Keratinocyte (primary cell): ENCODE results near the gene CACNA1C. TPM values are rescaled to one million over a fixed set of nuclear protein-coding genes. Genes with fewer than 3 reads are reported as not detected.

Experiments used
- DNase-seq: peaks from one replicate; pipeline ENCODE4 v3.0.0-alpha.2; 2011; ENCODE audit warnings: low read depth, missing footprints, low spot score
- FAIRE-seq: peaks from 2 replicates; lab custom pipeline; 2011; peaks lifted over from hg19 to GRCh38; lab: Jason Lieb, UNC
- H2AFZ ChIP-seq: 2 replicates; pipeline ENCODE4 v1.6.0; 2012; ENCODE audit warnings: low read length, control low read depth, inconsistent platforms; ENCODE audit not compliant: control insufficient read depth
- H3K27ac ChIP-seq: 2 replicates; pipeline ENCODE4 v1.5.1; 2011; ENCODE audit warnings: low read length; ENCODE audit not compliant: control insufficient read depth, insufficient read depth
- H3K27me3 ChIP-seq: 3 replicates; pipeline ENCODE4 v1.6.0; 2011; ENCODE audit warnings: low read length; ENCODE audit not compliant: control insufficient read depth, insufficient read depth; ENCODE audit errors: extremely low read depth
- H3K36me3 ChIP-seq, 2 experiments: 2 replicates in 1 of 2; 3 replicates in 1 of 2; pipeline ENCODE4 v1.5.1; 2011; ENCODE audit warnings: low read length in 2 of 2, mild to moderate bottlenecking in 1 of 2; ENCODE audit not compliant: control insufficient read depth in 2 of 2, insufficient read depth in 2 of 2; ENCODE audit errors: extremely low read depth in 1 of 2
- H3K4me1 ChIP-seq: 3 replicates; pipeline ENCODE4 v1.5.1; 2011; ENCODE audit warnings: low read length; ENCODE audit not compliant: control insufficient read depth, insufficient read depth; ENCODE audit errors: extremely low read depth
- H3K4me2 ChIP-seq: 3 replicates; pipeline ENCODE4 v1.6.0; 2011; ENCODE audit warnings: low read depth, low read length; ENCODE audit not compliant: control insufficient read depth, insufficient read depth; ENCODE audit errors: extremely low read depth
- H3K4me3 ChIP-seq, 3 experiments: fragments of 200-600 bp in 1 of 3; sonication (generic) in 1 of 3; 2 replicates in 2 of 3; 3 replicates in 1 of 3; pipeline ENCODE4 v1.5.1; 2011 to 2016; ENCODE audit warnings: low read length in 3 of 3, mild to moderate bottlenecking in 3 of 3, control low read depth in 2 of 3, inconsistent platforms in 1 of 3, low read depth in 1 of 3, mixed read lengths in 1 of 3, mixed run types in 1 of 3, moderate library complexity in 1 of 3; ENCODE audit not compliant: control insufficient read depth in 2 of 3, insufficient read depth in 2 of 3; ENCODE audit errors: extremely low read depth in 1 of 3
- H3K79me2 ChIP-seq: 2 replicates; pipeline ENCODE4 v1.6.0; 2012; ENCODE audit warnings: low read length; ENCODE audit not compliant: control insufficient read depth, insufficient read depth
- H3K9ac ChIP-seq: 3 replicates; pipeline ENCODE4 v1.6.0; 2011; ENCODE audit warnings: low read length; ENCODE audit not compliant: control insufficient read depth, insufficient read depth; ENCODE audit errors: extremely low read depth
- H3K9me1 ChIP-seq: 3 replicates; pipeline ENCODE4 v1.6.0; 2011; ENCODE audit warnings: low read length; ENCODE audit not compliant: control insufficient read depth, insufficient read depth; ENCODE audit errors: extremely low read depth
- H3K9me3 ChIP-seq: 2 replicates; pipeline ENCODE4 v1.5.1; 2012; ENCODE audit warnings: low read depth, low read length; ENCODE audit not compliant: control insufficient read depth
- H4K20me1 ChIP-seq: 3 replicates; pipeline ENCODE4 v1.6.0; 2011; ENCODE audit warnings: low read length; ENCODE audit not compliant: control insufficient read depth, insufficient read depth; ENCODE audit errors: extremely low read depth
- CTCF ChIP-seq, 3 experiments: IDR thresholded peaks in 1 of 3; conservative IDR thresholded peaks in 1 of 3; optimal IDR thresholded peaks in 1 of 3; 2 replicates in 2 of 3; 3 replicates in 1 of 3; pipeline versions ENCODE3 to v1.5.1; 2011; ENCODE audit warnings: low read length in 3 of 3, mild to moderate bottlenecking in 3 of 3, moderate library complexity in 2 of 3, control low read depth in 1 of 3, inconsistent platforms in 1 of 3; ENCODE audit not compliant: insufficient read depth in 2 of 3; ENCODE audit errors: extremely low read depth in 1 of 3
- EZH2 ChIP-seq: IDR thresholded peaks from one replicate; pipeline ENCODE4 v1.6.1; 2012; ENCODE audit warnings: inconsistent platforms, mild to moderate bottlenecking, low read length, moderate library complexity
- dilution Hi-C: fragments of 300-500 bp; cut with MboI; formaldehyde crosslinking; loops from one replicate; pipeline ENCODE4 v1.7.0; 2020; ENCODE audit warnings: low sequenced_read_pairs; ENCODE audit not compliant: extremely low pct_ligation_motif_present
- polyA plus RNA-seq, 5 experiments: library from polyadenylated mRNA; depleted of rRNA in 3 of 5; stranded (reverse) in 3 of 5; stranded (forward) in 1 of 5; unstranded in 1 of 5; fragments of >200 nt; gene quantifications; 1 replicate in 1 of 5; 2 replicates in 3 of 5; 3 replicates in 1 of 5; pipeline versions ENCODE4 v1.2.1 to v1.2.3, GENCODE V29; 2011 to 2012; ENCODE audit warnings: missing spikeins in 2 of 5, low read depth in 1 of 5, low replicate concordance in 1 of 5

The CACNA1C gene
- polyA plus RNA-seq, 1 donor (not counting 4 experiments of a cell fraction or from before 2014, with no cell fraction given), result not detected

GRCh38 chr12:2298556-2299200 lies 245.9 kb downstream of the CACNA1C start:
- Histone ChIP-seq H3K9ac (no peak overlapping the region), H3K9me3 (no peaks in the 10 kb centered on the region), H3K4me3 (no peak overlapping the region), H3K4me2 (no peak overlapping the region), H3K9me1 (no peaks in the 10 kb centered on the region), H4K20me1 (no peaks in the 10 kb centered on the region), H3K79me2 (no peaks in the 10 kb centered on the region), H3K4me1 (no peaks in the 10 kb centered on the region), H3K27ac (no peak overlapping the region), H3K27me3 (peaks cover 5% of the 10 kb centered on the region), H3K36me3 (no peaks in the 10 kb centered on the region), H2AFZ (no peak overlapping the region)
- TF ChIP-seq EZH2, result no peak
- no peak for TF ChIP-seq CTCF (optimal IDR thresholded peaks at IDR 0.05 in 1 of 3, IDR thresholded peaks at IDR 0.05 in 1 of 3, conservative IDR thresholded peaks at IDR 0.05 in 1 of 3; ENCODE audit: extremely low read depth in 1 of 3, insufficient read depth in 2 of 3, low read length in 3 of 3)
- no peak for FAIRE-seq
- DNase-seq, result no peak
- dilution Hi-C loops, result loop anchor here (25.0 kb wide), 1 partner anchor 261 kb away; no protein-coding TSS in a partner anchor

- H3K79me2 ChIP-seq, result no peaks in the 10 kb centered on the region
- H3K4me3 ChIP-seq, result no peak overlapping the region
- H3K9me1 ChIP-seq, result no peaks in the 10 kb centered on the region
- H2AFZ ChIP-seq, result no peak overlapping the region
- dilution Hi-C loops, result loop anchor here (25.0 kb wide), 1 partner anchor 262 kb away; no protein-coding TSS in a partner anchor
- no peaks in the 10 kb centered on the region for H4K20me1 ChIP-seq
- no peak overlapping the region for H3K9ac ChIP-seq
- TF ChIP-seq CTCF (optimal IDR thresholded peaks at IDR 0.05 in 1 of 3, IDR thresholded peaks at IDR 0.05 in 1 of 3, conservative IDR thresholded peaks at IDR 0.05 in 1 of 3; ENCODE audit: extremely low read depth in 1 of 3, insufficient read depth in 2 of 3, low read length in 3 of 3) (no peak), EZH2 (no peak)
- H3K4me1 ChIP-seq, result no peaks in the 10 kb centered on the region
- H3K4me2 ChIP-seq, result no peak overlapping the region
- H3K27me3 ChIP-seq, result peaks cover 5% of the 10 kb centered on the region
- no peak for DNase-seq
- no peaks in the 10 kb centered on the region for H3K36me3 ChIP-seq
- H3K27ac ChIP-seq, result no peak overlapping the region
- FAIRE-seq, result no peak
- no peaks in the 10 kb centered on the region for H3K9me3 ChIP-seq
Observed at GRCh38 chr12:2299206-2299605, 246.4 kb downstream of the CACNA1C start.
